CD4-positive, CD25-positive, alpha-beta regulatory T cell (primary cell): ENCODE data around the gene LHX3. TPM values are rescaled to one million over a fixed set of nuclear protein-coding genes. Genes with fewer than 3 reads are reported as not detected.

Experiments
- ATAC-seq, 2 donors: fragments of 150-1000 bp; cut with Tn5 transposase; one replicate each; pipeline ENCODE4 v1.10.0; 2021; ENCODE audit warnings: low read depth in 2 of 2, moderate number of reproducible peaks in 2 of 2, moderate library complexity in 1 of 2
- DNase-seq, 3 donors: peaks; one replicate each; pipeline versions ENCODE4 v3.0.0 to v3.0.0-alpha.2; 2012 to 2022; ENCODE audit warnings: mixed read lengths in 1 of 3
- H3K27ac ChIP-seq: one replicate; pipeline ENCODE4 v1.7.0; 2013; ENCODE audit warnings: mild to moderate bottlenecking, low read length; ENCODE audit not compliant: insufficient read depth, poor library complexity, severe bottlenecking
- H3K27me3 ChIP-seq: one replicate; pipeline ENCODE4 v1.7.0; 2013; ENCODE audit warnings: low read length; ENCODE audit not compliant: control insufficient read depth, insufficient read depth
- H3K36me3 ChIP-seq: one replicate; pipeline ENCODE4 v1.7.0; 2013; ENCODE audit warnings: mild to moderate bottlenecking, low read length, moderate library complexity; ENCODE audit not compliant: control insufficient read depth, insufficient read depth
- H3K4me1 ChIP-seq: 2 replicates; pipeline ENCODE4 v1.7.0; 2013; ENCODE audit warnings: mild to moderate bottlenecking, low read length; ENCODE audit not compliant: insufficient read depth, control insufficient read depth, poor library complexity, severe bottlenecking
- H3K4me3 ChIP-seq: one replicate; pipeline ENCODE4 v1.7.0; 2013; ENCODE audit warnings: low read depth, mild to moderate bottlenecking, low read length, moderate library complexity
- H3K9me3 ChIP-seq, 2 experiments: 1 replicate in 1 of 2; 2 replicates in 1 of 2; pipeline ENCODE4 v1.7.0; 2013; ENCODE audit warnings: low read length in 2 of 2, mild to moderate bottlenecking in 1 of 2, moderate library complexity in 1 of 2; ENCODE audit not compliant: control insufficient read depth in 2 of 2
- H3K27ac Mint-ChIP-seq, 3 donors: one replicate each; pipeline ENCODE4 v1.8.0; 2020 to 2022; ENCODE audit warnings: mild to moderate bottlenecking in 3 of 3, mixed read lengths in 3 of 3, moderate library complexity in 2 of 3
- H3K27me3 Mint-ChIP-seq: one replicate; pipeline ENCODE4 v1.8.0; 2022; ENCODE audit warnings: mild to moderate bottlenecking, mixed read lengths
- H3K36me3 Mint-ChIP-seq: one replicate; pipeline ENCODE4 v1.8.0; 2020; ENCODE audit warnings: mixed read lengths
- H3K4me1 Mint-ChIP-seq, 4 donors: one replicate each; pipeline ENCODE4 v1.8.0; 2020 to 2022; ENCODE audit warnings: mixed read lengths in 4 of 4, mild to moderate bottlenecking in 1 of 4
- H3K4me3 Mint-ChIP-seq, 4 donors: one replicate each; pipeline ENCODE4 v1.8.0; 2020 to 2022; ENCODE audit warnings: mild to moderate bottlenecking in 4 of 4, mixed read lengths in 4 of 4, moderate library complexity in 3 of 4
- H3K9me3 Mint-ChIP-seq, 7 donors: one replicate each; pipeline ENCODE4 v1.8.0; 2020 to 2022; ENCODE audit warnings: mixed read lengths in 7 of 7, mild to moderate bottlenecking in 3 of 7, moderate library complexity in 2 of 7
- polyA plus RNA-seq, 4 donors: library from polyadenylated mRNA; unstranded; fragments of 300-500 nt; fragmentation: Illumina TruSeq; gene quantifications; one replicate each; pipeline ENCODE4 v1.2.3, GENCODE V29; 2021
- total RNA-seq: library from RNA; stranded (reverse); gene quantifications from one replicate; pipeline ENCODE4 v1.2.3, GENCODE V29; 2022

Gene LHX3
- total RNA-seq (not detected), polyA plus RNA-seq (not detected)

- H3K9me3 Mint-ChIP-seq, result peaks cover 0 to 1% (median 0%) of the 10 kb centered on the region in 7 donors
- Histone ChIP-seq H3K4me1 (no peaks in the 10 kb centered on the region), H3K36me3 (peaks cover 11% of the 10 kb centered on the region), H3K27me3 (no peaks in the 10 kb centered on the region), H3K9me3 (no peaks in the 10 kb centered on the region), H3K27ac (no peak within 1 kb of the TSS), H3K4me3 (no peak within 1 kb of the TSS)
- ATAC-seq (no peak), DNase-seq (no peak)
- peaks cover 0 to 2% (median 0%) of the 10 kb centered on the region in 4 donors for H3K4me1 Mint-ChIP-seq
- peak within 1 kb of the TSS in 1 of 4 donors; percentile 28 for H3K4me3 Mint-ChIP-seq
- H3K27ac Mint-ChIP-seq, result peak within 1 kb of the TSS in 1 of 3 donors; percentile 38
- peaks cover 24% of the 10 kb centered on the region for H3K36me3 Mint-ChIP-seq
- H3K27me3 Mint-ChIP-seq, result peaks cover 30% of the 10 kb centered on the region
These were observed at the start of gene LHX3 for GRCh38 chr9:136204838-136205706. Gene LHX3, minus strand, starts transcription at chr9:136205128. Its CDS starts 116 bp downstream, at chr9:136205012.

- Mint-ChIP-seq H3K27me3 (peaks cover 4% of the 10 kb centered on the region), H3K9me3 (no peaks in the 10 kb centered on the region), H3K4me3 (no peak overlapping the region), H3K36me3 (no peaks in the 10 kb centered on the region), H3K27ac (no peak overlapping the region), H3K4me1 (no peaks in the 10 kb centered on the region)
- no peaks in the 10 kb centered on the region for H3K27me3 ChIP-seq
- ATAC-seq (no peak), DNase-seq (no peak)
- H3K27ac ChIP-seq, result no peak overlapping the region
- no peaks in the 10 kb centered on the region for H3K9me3 ChIP-seq
- H3K4me1 ChIP-seq, result no peaks in the 10 kb centered on the region
- H3K4me3 ChIP-seq, result no peak overlapping the region
- no peaks in the 10 kb centered on the region for H3K36me3 ChIP-seq
These were observed 48.6 kb upstream of the LHX3 start for GRCh38 chr9:136253246-136254130.

GRCh38 chr9:136252846-136253245 is 47.9 kb upstream of the LHX3 start:
- no peaks in the 10 kb centered on the region for H3K36me3 ChIP-seq
- H3K4me3 ChIP-seq, result no peak overlapping the region
- Mint-ChIP-seq H3K36me3 (no peaks in the 10 kb centered on the region), H3K27me3 (peaks cover 4% of the 10 kb centered on the region), H3K9me3 (no peaks in the 10 kb centered on the region), H3K4me3 (no peak overlapping the region), H3K4me1 (no peaks in the 10 kb centered on the region), H3K27ac (no peak overlapping the region)
- no peak for DNase-seq
- H3K27ac ChIP-seq, result no peak overlapping the region
- no peaks in the 10 kb centered on the region for H3K9me3 ChIP-seq
- no peaks in the 10 kb centered on the region for H3K27me3 ChIP-seq
- no peaks in the 10 kb centered on the region for H3K4me1 ChIP-seq
- ATAC-seq, result no peak

GRCh38 chr9:136252281-136252680 is 47.4 kb upstream of the LHX3 start:
- H3K4me3 ChIP-seq, result no peak overlapping the region
- Mint-ChIP-seq H3K27ac (no peak overlapping the region), H3K4me1 (no peaks in the 10 kb centered on the region), H3K27me3 (peaks cover 4% of the 10 kb centered on the region), H3K4me3 (no peak overlapping the region), H3K36me3 (no peaks in the 10 kb centered on the region), H3K9me3 (no peaks in the 10 kb centered on the region)
- no peaks in the 10 kb centered on the region for H3K9me3 ChIP-seq
- no peak overlapping the region for H3K27ac ChIP-seq
- no peaks in the 10 kb centered on the region for H3K4me1 ChIP-seq
- H3K36me3 ChIP-seq, result no peaks in the 10 kb centered on the region
- ATAC-seq (no peak), DNase-seq (no peak)
- no peaks in the 10 kb centered on the region for H3K27me3 ChIP-seq

- Histone ChIP-seq H3K27ac (no peak overlapping the region), H3K9me3 (no peaks in the 10 kb centered on the region), H3K4me1 (no peaks in the 10 kb centered on the region), H3K27me3 (no peaks in the 10 kb centered on the region), H3K4me3 (no peak overlapping the region), H3K36me3 (no peaks in the 10 kb centered on the region)
- Mint-ChIP-seq H3K9me3 (no peaks in the 10 kb centered on the region), H3K27me3 (peaks cover 4% of the 10 kb centered on the region), H3K4me1 (no peaks in the 10 kb centered on the region), H3K4me3 (no peak overlapping the region), H3K36me3 (no peaks in the 10 kb centered on the region), H3K27ac (peak overlapping the region in 1 of 3 donors; percentile 82)
- no peak for DNase-seq
- ATAC-seq, result no peak
These were observed 46.6 kb upstream of the LHX3 start for GRCh38 chr9:136251264-136252115.

GRCh38 chr9:136250676-136251075 is 45.7 kb upstream of the LHX3 start:
- Histone ChIP-seq H3K4me1 (peaks cover 2% of the 10 kb centered on the region), H3K36me3 (no peaks in the 10 kb centered on the region), H3K27ac (no peak overlapping the region), H3K9me3 (no peaks in the 10 kb centered on the region), H3K4me3 (no peak overlapping the region), H3K27me3 (no peaks in the 10 kb centered on the region)
- Mint-ChIP-seq H3K4me3 (no peak overlapping the region), H3K9me3 (no peaks in the 10 kb centered on the region), H3K27me3 (peaks cover 4% of the 10 kb centered on the region), H3K27ac (no peak overlapping the region), H3K4me1 (peaks cover 0 to 6% (median 0%) of the 10 kb centered on the region in 4 donors), H3K36me3 (no peaks in the 10 kb centered on the region)
- DNase-seq (no peak), ATAC-seq (no peak)

GRCh38 chr9:136249877-136250559 is 45.1 kb upstream of the LHX3 start:
- Histone ChIP-seq H3K36me3 (no peaks in the 10 kb centered on the region), H3K4me1 (peaks cover 6% of the 10 kb centered on the region), H3K27me3 (no peaks in the 10 kb centered on the region), H3K4me3 (no peak overlapping the region), H3K9me3 (no peaks in the 10 kb centered on the region), H3K27ac (no peak overlapping the region)
- ATAC-seq (no peak), DNase-seq (no peak)
- H3K9me3 Mint-ChIP-seq, result no peaks in the 10 kb centered on the region
- no peaks in the 10 kb centered on the region for H3K36me3 Mint-ChIP-seq
- H3K4me3 Mint-ChIP-seq, result peak overlapping the region in 1 of 4 donors; percentile 50
- H3K27ac Mint-ChIP-seq, result no peak overlapping the region
- peaks cover 4% of the 10 kb centered on the region for H3K27me3 Mint-ChIP-seq
- H3K4me1 Mint-ChIP-seq, result peaks cover 0 to 6% (median under 1%) of the 10 kb centered on the region in 4 donors
